ENCODE data around the gene MARCHF2.
A peak's percentile ranks its signal among the peaks of the same experiment; 100 is the strongest.

The MARCHF2 gene

DNA sequence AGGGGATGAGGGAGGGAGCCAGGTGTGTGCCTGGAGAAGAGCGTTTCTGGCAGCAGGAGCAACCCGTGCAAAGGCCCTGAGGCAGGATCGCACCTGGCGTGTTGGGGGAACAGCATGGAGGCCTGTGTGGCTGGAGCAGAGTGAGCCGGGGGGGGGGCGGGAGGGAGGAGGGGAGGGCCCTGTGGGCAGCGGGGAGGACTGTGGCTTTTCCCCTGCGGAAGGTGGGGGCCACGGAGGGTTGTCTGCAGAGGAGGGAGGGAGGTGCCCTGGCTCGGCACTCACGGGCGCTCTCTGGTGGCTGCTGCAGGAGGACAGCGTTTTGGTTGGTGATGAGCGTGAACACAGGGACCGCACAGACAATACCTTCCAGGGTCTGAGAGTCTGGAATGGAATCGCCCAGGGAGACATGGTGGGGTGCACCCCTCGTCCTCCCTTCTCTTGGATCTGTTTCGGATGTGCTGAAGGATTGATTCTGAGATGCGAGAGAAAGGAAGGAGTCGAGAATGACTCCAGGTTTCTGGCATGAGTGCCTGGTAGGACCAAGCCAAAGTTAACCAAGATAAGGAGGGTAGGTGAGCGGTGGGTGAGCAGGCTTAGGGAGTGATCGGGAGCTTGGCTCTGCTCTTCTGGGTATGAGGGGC lies 16.4 kb upstream of the MARCHF2 start (continued):
- TF ChIP-seq, protein P1, sequence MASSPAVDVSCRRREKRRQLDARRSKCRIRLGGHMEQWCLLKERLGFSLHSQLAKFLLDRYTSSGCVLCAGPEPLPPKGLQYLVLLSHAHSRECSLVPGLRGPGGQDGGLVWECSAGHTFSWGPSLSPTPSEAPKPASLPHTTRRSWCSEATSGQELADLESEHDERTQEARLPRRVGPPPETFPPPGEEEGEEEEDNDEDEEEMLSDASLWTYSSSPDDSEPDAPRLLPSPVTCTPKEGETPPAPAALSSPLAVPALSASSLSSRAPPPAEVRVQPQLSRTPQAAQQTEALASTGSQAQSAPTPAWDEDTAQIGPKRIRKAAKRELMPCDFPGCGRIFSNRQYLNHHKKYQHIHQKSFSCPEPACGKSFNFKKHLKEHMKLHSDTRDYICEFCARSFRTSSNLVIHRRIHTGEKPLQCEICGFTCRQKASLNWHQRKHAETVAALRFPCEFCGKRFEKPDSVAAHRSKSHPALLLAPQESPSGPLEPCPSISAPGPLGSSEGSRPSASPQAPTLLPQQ (tag by site-specific recombination; IDR thresholded peaks at IDR 0.05) = peak; percentile 42; the same call in 1 of the 2 replicates
- TF ChIP-seq ZNF560 (tag by site-specific recombination; IDR thresholded peaks at IDR 0.05; ENCODE audit: borderline replicate concordance) (no peak), ZNF112 (tag by site-specific recombination; IDR thresholded peaks at IDR 0.05) (no peak), REPIN1 (tag by site-specific recombination; IDR thresholded peaks at IDR 0.05; ENCODE audit: low read depth) (no peak)

DNA sequence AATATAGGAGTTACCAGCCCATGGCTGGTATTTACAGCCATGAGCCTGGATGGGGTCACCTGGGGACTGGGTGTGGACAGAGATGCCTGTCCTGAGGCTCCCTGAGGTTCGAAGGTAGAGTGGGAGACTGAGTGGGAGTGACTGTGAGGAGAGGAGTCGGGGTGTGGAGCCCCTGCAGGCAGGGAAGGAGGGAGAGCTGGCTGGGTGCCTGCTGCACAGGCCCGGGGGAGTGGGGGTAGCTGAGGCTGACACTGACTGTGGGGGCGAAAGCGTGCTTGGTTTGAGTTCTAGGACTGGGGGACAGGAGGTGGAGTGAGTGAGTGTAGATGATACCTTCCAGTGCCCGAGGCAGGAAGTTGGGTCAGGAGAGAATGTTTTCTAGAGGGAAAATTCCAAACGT lies 15.8 kb upstream of the MARCHF2 start:
- no peaks in the 10 kb centered on the region for H3K4me1 ChIP-seq (ENCODE audit: control insufficient read depth, insufficient read depth, low read length)
- no peak overlapping the region for H3K27ac ChIP-seq (ENCODE audit: extremely low read depth, low read depth, low read length)
- CTCF ChIA-PET = interaction anchor here (0.7 to 4.8 kb wide), 7 partner anchors 12 to 68 kb away, joined by 3 to 87 read pairs (median 4); partner anchors contain the start of gene MARCHF2
- H3K36me3 ChIP-seq (ENCODE audit: control insufficient read depth in 2 of 2, insufficient read depth in 1 of 2, low read length in 2 of 2) = peaks cover 0 to 17% of the 10 kb centered on the region in 2 experiments; a peak in 2 of 3 replicates
- no peak overlapping the region for H3K4me3 ChIP-seq (ENCODE audit: low read depth, low read length)
- TF ChIP-seq EGR2 (tag by site-specific recombination; IDR thresholded peaks at IDR 0.05; ENCODE audit: low read depth) (peak; percentile 99), ZIC2 (tag by site-specific recombination; IDR thresholded peaks at IDR 0.05) (0 out of 2 replicates have a peak, but pooled peaks have one; percentile 6), ZNF510 (tag by site-specific recombination; IDR thresholded peaks at IDR 0.05; ENCODE audit: insufficient replicate concordance) (no peak), ZNF660 (tag by site-specific recombination; IDR thresholded peaks at IDR 0.05) (no peak), ZFHX2 (tag by site-specific recombination; conservative IDR thresholded peaks at IDR 0.05) (peak; percentile 98)
- TF ChIP-seq, protein P2, sequence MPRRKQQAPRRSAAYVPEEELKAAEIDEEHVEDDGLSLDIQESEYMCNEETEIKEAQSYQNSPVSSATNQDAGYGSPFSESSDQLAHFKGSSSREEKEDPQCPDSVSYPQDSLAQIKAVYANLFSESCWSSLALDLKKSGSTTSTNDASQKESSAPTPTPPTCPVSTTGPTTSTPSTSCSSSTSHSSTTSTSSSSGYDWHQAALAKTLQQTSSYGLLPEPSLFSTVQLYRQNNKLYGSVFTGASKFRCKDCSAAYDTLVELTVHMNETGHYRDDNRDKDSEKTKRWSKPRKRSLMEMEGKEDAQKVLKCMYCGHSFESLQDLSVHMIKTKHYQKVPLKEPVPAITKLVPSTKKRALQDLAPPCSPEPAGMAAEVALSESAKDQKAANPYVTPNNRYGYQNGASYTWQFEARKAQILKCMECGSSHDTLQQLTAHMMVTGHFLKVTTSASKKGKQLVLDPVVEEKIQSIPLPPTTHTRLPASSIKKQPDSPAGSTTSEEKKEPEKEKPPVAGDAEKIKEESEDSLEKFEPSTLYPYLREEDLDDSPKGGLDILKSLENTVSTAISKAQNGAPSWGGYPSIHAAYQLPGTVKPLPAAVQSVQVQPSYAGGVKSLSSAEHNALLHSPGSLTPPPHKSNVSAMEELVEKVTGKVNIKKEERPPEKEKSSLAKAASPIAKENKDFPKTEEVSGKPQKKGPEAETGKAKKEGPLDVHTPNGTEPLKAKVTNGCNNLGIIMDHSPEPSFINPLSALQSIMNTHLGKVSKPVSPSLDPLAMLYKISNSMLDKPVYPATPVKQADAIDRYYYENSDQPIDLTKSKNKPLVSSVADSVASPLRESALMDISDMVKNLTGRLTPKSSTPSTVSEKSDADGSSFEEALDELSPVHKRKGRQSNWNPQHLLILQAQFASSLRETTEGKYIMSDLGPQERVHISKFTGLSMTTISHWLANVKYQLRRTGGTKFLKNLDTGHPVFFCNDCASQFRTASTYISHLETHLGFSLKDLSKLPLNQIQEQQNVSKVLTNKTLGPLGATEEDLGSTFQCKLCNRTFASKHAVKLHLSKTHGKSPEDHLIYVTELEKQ (tag by site-specific recombination; IDR thresholded peaks at IDR 0.05; ENCODE audit: borderline replicate concordance) = no peak
- TF ChIP-seq, protein P3, sequence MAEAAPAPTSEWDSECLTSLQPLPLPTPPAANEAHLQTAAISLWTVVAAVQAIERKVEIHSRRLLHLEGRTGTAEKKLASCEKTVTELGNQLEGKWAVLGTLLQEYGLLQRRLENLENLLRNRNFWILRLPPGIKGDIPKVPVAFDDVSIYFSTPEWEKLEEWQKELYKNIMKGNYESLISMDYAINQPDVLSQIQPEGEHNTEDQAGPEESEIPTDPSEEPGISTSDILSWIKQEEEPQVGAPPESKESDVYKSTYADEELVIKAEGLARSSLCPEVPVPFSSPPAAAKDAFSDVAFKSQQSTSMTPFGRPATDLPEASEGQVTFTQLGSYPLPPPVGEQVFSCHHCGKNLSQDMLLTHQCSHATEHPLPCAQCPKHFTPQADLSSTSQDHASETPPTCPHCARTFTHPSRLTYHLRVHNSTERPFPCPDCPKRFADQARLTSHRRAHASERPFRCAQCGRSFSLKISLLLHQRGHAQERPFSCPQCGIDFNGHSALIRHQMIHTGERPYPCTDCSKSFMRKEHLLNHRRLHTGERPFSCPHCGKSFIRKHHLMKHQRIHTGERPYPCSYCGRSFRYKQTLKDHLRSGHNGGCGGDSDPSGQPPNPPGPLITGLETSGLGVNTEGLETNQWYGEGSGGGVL (tag by site-specific recombination; IDR thresholded peaks at IDR 0.05) = peak; percentile 70
- no peaks in the 10 kb centered on the region for H3K9me3 ChIP-seq (ENCODE audit: control insufficient read depth, insufficient read depth, low read depth, low read length)
- POLR2A ChIA-PET = interaction anchor here (0.9 to 1.0 kb wide), 2 partner anchors 40 to 47 kb away, joined by 3 read pairs; no protein-coding TSS in a partner anchor

DNA sequence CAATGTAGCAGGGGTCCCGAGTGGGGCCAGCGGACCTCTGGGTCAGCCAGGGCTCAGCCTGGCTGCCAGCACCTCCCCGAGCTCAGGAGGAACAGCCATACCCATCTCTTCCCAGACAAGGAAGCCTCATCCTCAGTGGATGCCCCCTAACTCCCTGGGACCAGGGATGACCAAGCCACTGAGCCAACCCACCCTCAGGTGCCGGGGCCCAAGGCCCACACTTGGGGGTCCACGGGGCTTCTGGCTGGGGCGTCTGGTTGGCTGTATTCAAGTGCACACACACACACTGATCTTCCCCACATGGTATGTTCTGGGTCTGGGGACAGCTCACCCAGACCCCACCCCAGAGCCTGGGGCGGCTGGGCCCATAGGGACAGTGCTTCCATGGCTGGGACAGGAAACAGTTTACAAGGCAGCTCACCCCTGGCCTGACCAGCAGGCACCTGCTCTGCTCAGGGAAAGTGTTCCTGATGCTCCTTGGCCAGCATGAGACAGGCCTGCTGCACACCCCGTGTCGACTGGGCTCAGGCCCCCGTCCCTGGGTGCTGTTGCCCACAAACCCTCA lies 15.3 kb upstream of the MARCHF2 start:
- Histone ChIP-seq H3K4me3 (ENCODE audit: low read depth, low read length) (no peak overlapping the region), H3K4me1 (ENCODE audit: control insufficient read depth, insufficient read depth, low read length) (no peaks in the 10 kb centered on the region), H3K27ac (ENCODE audit: extremely low read depth, low read depth, low read length) (no peak overlapping the region), H3K36me3 (ENCODE audit: control insufficient read depth in 2 of 2, insufficient read depth in 1 of 2, low read length in 2 of 2) (peaks cover 0 to 20% of the 10 kb centered on the region in 2 experiments; a peak in 2 of 3 replicates), H3K9me3 (ENCODE audit: control insufficient read depth, insufficient read depth, low read depth, low read length) (no peaks in the 10 kb centered on the region)
- TF ChIP-seq, protein P4, sequence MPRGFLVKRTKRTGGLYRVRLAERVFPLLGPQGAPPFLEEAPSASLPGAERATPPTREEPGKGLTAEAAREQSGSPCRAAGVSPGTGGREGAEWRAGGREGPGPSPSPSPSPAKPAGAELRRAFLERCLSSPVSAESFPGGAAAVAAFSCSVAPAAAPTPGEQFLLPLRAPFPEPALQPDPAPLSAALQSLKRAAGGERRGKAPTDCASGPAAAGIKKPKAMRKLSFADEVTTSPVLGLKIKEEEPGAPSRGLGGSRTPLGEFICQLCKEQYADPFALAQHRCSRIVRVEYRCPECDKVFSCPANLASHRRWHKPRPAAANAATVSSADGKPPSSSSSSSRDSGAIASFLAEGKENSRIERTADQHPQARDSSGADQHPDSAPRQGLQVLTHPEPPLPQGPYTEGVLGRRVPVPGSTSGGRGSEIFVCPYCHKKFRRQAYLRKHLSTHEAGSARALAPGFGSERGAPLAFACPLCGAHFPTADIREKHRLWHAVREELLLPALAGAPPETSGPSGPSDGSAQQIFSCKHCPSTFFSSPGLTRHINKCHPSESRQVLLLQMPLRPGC (tag by site-specific recombination; IDR thresholded peaks at IDR 0.05) = no peak
- TF ChIP-seq ZNF501 (tag by site-specific recombination; IDR thresholded peaks at IDR 0.05) (no peak), ZBTB8A (tag by site-specific recombination; IDR thresholded peaks at IDR 0.05) (no peak), ZNF423 (tag by site-specific recombination; IDR thresholded peaks at IDR 0.05) (no peak), ZNF585B (tag by site-specific recombination; IDR thresholded peaks at IDR 0.05) (no peak), HOXA7 (CRISPR knock-in tag; IDR thresholded peaks at IDR 0.05; ENCODE audit: borderline replicate concordance) (no peak)
- TF ChIP-seq, protein P5, sequence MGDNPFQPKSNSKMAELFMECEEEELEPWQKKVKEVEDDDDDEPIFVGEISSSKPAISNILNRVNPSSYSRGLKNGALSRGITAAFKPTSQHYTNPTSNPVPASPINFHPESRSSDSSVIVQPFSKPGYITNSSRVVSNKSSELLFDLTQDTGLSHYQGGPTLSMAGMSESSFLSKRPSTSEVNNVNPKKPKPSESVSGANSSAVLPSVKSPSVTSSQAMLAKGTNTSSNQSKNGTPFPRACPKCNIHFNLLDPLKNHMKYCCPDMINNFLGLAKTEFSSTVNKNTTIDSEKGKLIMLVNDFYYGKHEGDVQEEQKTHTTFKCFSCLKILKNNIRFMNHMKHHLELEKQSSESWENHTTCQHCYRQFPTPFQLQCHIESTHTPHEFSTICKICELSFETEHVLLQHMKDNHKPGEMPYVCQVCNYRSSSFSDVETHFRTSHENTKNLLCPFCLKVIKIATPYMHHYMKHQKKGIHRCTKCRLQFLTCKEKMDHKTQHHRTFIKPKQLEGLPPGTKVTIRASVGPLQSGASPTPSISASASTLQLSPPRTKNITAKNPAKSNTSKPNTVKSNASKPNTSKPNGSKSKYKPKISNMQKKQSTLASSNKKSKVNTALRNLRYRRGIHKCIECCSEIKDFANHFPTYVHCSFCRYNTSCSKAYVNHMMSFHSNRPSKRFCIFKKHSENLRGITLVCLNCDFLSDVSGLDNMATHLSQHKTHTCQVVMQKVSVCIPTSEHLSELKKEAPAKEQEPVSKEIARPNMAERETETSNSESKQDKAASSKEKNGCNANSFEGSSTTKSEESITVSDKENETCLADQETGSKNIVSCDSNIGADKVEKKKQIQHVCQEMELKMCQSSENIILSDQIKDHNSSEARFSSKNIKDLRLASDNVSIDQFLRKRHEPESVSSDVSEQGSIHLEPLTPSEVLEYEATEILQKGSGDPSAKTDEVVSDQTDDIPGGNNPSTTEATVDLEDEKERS (tag by site-specific recombination; IDR thresholded peaks at IDR 0.05) = no peak
- POLR2A ChIA-PET = interaction anchor here (0.9 to 1.1 kb wide), 3 partner anchors 41 to 46 kb away, joined by 3 read pairs; no protein-coding TSS in a partner anchor
- CTCF ChIA-PET = interaction anchor here (0.6 to 4.8 kb wide), 10 partner anchors 11 to 1498 kb away, joined by 3 to 87 read pairs (median 4); partner anchors contain the start of gene MARCHF2
